DMS53 (cell line): ENCODE data around the gene CAPN13.

Experiments
- DNase-seq: peaks from one replicate; lab custom pipeline; 2025; lab: John Stamatoyannopoulos, UW

CAPN13 gene

DNA sequence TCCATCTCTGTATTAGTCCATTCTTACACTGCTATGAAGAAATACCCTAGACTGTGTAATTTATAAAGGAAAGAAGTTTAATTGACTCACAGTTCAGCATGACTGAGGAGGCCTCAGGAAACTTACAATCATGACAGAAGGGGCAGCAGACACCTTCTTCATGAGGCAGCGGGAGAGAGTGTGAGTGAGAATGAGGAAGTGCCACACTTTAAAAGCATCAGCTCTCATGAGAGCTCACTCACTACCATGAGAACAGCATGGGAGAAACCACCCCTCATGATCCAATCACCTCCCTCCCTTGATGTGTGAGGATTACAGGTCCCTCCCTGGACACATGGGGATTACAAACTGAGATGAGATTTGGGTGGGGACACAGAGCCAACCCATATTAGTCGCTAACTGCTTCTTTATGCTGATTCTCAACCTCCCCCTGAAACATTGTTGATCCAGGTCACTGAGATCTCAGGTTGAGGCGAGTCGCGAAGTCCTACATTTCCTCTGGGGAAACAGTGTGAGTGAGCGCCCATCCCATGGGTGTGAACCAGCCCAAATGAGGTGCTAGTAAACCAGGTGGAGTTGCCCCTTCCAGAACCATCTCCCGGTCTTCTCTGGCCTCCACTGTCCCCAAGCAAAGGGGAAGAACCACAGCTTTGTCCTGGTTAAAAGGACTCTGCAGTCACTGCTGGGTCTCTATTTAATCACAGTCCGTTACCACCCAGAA, 123.8 kb downstream of the CAPN13 start:
- peak; percentile 27 for DNase-seq

- no peak for DNase-seq
Measured at GRCh38 chr2:30681022-30681421, 126.2 kb downstream of the CAPN13 start.

GRCh38 chr2:30680121-30680520, 127.1 kb downstream of the CAPN13 start:
- no peak for DNase-seq

DNA sequence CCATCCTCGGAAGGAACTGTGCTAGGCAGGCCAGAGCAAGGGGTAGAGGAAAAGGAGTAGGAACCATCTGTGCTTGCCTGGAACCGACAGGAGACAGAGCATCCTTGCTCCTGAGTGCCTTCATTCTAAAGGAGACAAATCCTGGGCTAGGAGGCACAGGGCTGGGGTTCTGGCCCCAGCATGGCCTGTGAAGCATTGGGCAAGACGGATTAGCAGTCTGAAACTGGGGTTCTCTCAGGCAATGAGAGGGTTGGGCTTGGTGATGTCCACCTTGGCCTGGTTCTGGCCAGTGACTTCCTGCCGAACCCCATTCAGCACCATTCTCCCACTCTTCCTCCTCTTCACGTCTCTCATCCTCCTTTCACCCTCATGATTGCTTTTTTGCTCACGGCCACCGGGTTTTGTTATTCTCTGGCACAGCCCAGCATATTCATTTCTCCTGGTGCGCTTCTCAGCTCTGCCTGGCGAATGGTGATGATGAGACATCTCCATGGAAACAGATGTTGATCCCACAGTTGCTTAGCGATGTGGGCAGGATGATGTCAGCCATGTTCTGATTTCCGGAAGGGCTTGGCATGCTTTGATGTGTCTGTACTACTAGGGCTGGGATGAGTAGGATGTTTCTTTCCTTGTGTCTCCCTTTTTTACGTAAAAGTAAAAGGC, 127.7 kb downstream of the CAPN13 start:
- peak; percentile 52 for DNase-seq

GRCh38 chr2:30678410-30679137, 128.7 kb downstream of the CAPN13 start:
- no peak for DNase-seq

GRCh38 chr2:30677861-30678385, 129.3 kb downstream of the CAPN13 start:
- DNase-seq, result no peak

DNA sequence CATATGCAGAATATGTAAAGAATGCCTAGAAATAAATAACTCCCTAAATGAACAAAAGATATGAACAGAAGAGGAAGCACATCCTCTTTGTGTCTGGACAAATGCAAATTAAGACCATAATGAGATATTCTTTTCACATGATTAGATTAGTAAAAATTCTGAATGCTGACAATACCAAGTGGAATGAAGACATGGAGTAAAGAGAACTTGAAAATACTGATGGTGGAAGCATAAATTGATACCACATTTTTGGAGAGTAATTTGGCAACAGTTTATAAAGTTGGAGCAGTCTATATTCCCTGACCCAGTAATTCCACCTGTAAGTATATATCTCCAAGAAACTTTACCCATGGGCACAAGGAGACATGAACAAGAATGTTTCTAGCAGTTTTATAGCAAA, 130.0 kb downstream of the CAPN13 start:
- DNase-seq, result no peak

DNA sequence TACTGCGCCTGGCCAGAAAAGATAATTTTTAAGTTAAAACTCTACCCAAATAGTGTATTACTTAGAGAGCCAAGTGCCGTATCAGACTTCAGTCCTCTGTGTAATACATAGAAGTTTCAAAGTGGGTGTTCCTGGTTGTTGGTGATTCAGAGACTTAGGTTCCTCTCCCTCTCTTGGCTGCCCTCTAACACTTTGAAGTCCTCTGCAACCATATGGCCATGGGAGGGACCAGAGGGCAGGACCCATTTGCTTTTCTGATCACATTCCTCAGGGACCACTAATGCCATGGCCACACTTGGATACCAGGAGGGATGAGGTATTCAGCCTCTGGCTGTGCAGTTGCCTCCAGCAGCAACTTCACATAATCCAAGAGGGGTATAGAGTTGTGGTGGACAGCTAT, 131.5 kb downstream of the CAPN13 start:
- no peak for DNase-seq

DNA sequence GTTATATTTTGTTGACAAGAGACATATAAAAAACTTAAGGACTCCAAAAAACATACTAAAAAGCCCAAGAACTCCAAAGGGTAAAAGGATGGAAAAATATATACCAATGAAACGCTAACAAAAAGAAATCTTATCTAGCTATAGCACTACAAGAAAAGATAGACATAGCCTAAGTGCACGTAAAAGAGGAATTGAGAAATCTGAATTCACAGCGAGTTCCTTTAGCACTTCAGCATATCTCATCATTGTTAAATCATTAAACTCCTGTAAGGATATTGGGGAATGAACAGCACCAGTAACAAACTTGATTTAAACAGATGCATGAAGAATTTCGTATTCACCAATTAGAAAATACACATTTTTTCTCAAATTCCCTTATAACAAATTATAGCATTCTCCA, 134.1 kb downstream of the CAPN13 start:
- no peak for DNase-seq
